Measurements from ENCODE around the gene MRPL28.
"Not testable (repeated sequence)": the region's sequence is repeated elsewhere in the genome, so short reads cannot be mapped to it uniquely, and the experiment has no call there.

MRPL28 gene

DNA sequence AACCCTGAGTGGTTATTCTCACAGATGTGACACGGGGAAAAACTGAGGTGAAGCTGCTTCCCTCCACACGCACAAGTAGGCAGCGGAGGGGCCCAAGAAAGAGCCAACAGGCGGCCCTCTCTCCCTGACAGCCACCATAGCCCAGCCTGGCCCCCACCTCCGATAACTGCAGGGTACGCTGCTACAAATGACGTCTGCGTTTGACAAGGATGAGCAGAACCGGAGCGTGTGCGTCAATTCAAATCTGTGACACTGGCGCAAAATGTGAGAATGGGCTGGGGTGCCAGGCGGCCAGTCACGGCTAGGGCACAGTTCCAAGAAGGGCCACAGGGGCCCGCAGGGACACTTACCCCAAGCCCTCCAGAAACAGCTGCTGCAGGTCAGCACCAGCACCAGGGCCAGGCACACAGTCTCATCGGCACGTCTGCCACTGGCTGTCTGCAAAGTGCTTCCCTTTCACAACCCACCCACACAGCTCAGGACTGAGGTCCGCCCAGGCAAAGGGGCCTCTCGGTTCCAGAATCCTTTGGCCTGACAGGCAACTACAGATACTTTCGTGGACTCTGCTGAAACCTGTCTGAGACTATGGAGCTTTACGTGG lies 32.3 kb downstream of the MRPL28 start:
- DNase-seq (ENCODE audit: low spot score): no peak

- DNase-seq (ENCODE audit: low spot score): no peak
These were observed 32.9 kb downstream of the MRPL28 start for GRCh38 chr16:337437-337836.

- DNase-seq (ENCODE audit: low spot score): no peak
These were observed 34.1 kb downstream of the MRPL28 start for GRCh38 chr16:336269-336668.

- not testable (repeated sequence) for DNase-seq (ENCODE audit: low spot score)
These were observed 35.3 kb downstream of the MRPL28 start for GRCh38 chr16:334861-335632.

- not testable (repeated sequence) for DNase-seq (ENCODE audit: low spot score)
These were observed 36.0 kb downstream of the MRPL28 start for GRCh38 chr16:334164-334832.

DNA sequence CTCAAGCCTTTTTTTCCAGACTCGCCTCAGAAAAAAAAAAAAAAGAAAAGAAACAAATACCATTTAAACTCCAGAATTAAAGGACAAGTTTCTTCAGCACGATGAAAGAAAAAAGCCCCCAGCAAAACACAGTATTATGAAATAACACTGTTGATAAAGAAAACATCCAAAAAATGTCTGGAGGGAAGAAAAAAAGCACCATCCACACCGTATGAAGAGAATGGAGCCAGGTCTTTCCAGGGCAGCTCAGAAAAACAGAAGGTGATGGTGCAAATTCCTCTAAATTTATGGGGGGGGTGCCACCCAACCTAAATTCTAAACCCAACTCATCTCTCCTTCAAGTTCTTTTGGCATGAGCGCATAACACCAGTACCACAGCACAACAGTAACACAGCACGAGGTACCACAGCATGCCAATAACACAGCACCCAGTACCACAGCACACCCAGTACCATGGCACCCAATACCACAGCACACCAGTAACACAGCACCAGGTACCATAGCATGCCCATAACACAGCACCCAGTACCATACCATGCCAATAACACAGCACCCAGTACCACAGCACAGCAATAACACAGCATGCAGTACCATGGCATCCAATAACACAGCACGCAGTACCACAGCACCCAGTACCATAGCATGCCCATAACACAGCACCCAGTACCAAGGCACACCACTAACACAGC lies 36.8 kb downstream of the MRPL28 start:
- DNase-seq (ENCODE audit: low spot score): no peak

GRCh38 chr16:331181-331814 lies 39.0 kb downstream of the MRPL28 start:
- DNase-seq (ENCODE audit: low spot score): not testable (repeated sequence)

DNA sequence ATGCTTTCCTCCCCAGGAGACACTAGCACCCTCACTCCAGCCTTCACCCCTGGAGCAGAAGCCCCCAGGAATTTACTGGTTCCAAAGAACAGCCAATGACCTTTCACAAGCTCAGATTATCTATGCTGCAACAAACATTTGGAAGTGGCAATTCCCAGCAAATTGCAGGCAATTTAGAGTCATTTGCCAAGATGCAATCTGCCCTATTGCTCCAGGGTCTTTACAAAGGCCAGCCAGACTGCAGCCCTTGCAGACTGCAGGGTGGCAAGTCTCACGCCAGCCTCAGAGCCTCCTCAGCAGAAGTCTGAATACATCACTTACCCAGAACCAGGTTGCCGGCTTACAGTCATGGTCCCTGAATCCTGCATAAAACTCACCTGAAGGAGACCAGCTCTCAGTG lies 39.6 kb downstream of the MRPL28 start:
- DNase-seq (ENCODE audit: low spot score): no peak

DNA sequence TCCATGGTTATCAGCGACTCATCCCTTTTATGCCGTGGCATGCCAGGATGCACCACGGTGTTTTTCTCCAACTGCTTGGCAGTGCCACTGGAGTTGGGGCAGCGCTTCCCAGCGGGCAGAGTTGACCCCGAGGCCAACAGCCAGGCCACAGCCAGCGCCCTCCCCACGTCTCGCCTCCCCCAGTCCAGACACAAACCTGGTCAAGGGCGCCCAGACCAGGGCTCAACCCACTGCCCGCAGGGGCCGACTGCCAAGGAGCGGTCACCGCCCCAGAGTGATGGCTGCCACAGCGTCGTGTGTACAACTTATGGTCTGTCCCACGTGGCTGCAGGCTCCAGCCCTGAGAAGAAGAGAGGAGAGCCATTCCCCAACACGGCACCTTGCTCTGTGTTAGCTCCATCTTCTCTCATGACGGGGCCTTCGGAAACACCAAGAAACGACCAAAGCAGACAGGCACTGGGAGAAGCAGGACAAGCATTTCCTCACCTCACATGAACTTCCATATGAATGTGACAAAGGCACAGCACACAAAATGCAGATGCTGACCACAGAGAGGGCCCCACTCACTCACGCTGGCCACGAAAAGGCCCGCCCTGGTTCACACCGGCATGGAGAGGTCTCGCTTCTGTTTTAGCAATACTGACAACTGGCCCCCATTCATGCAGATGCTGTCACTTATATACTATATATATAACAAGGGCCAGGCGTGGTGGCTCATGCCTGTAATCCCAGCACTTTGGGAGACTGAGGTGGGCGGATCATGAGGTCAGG lies 44.8 kb downstream of the MRPL28 start:
- no peak for DNase-seq (ENCODE audit: low spot score)

DNA sequence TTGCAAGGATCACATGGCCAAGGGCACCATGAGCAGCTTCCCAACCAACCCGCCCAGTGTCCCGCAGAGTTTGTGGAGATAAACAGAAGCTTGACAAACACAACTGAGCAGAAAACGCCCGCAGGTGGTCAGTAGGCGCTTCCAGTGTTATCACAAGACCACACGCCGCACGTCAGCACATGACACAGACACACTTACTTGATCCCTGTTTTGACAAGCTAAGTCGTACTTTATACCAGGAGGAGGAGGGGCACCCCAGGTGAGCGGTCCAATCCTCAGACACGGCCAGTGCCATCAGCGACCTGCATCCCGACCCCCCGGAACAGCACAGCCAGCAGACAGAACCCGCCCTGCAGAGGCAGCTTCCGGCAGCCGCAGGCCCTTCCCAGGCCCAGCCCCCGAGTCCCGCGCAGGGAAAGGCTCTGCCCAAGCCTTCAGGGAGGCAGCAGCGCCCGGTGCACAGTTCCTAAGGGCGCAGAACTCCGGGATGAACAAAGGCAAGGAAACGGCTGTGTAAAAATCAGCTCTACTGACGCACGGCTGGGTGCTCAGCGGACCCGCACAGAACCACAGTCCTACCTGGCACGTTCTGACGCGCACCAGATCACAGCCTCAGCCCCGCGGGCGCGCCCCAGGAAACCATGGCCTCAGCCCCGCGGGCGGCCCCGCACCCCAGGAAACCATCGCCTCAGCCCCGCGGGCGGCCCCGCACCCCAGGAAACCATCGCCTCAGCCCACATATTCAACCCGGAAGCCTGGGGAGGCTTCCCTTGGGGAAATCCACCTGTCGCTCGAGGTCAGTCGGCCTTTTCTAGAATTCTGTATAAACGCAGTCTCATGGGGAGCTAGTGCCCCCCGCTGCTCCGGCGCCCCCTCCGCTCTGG lies 45.6 kb downstream of the MRPL28 start:
- DNase-seq (ENCODE audit: low spot score): no peak

- DNase-seq (ENCODE audit: low spot score): no peak
These were observed 46.2 kb downstream of the MRPL28 start for GRCh38 chr16:324201-324450.

GRCh38 chr16:322476-323143 lies 47.7 kb downstream of the MRPL28 start:
- DNase-seq (ENCODE audit: low spot score): no peak

DNA sequence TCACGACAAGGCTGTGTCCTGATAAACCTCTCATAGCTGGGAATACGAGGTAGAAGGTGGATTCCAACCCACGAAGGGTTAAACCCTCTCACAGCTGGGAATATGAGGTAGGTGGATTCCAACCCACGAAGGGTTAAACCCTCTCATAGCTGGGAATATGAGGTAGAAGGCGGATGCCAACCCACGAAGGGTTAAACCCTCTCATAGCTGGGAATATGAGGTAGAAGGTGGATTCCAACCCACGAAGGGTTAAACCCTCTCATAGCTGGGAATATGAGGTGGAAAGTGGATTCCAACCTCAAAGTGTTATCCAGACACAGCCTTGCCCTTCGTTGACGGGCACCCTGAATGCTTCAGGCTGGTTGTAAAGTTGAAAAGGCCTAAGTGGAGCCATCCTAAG lies 48.8 kb downstream of the MRPL28 start:
- no peak for DNase-seq (ENCODE audit: low spot score)

- DNase-seq (ENCODE audit: low spot score): no peak
These were observed 50.1 kb downstream of the MRPL28 start for GRCh38 chr16:320206-320605.

GRCh38 chr16:318628-319027 lies 51.7 kb downstream of the MRPL28 start:
- peak; percentile 67 for DNase-seq (ENCODE audit: low spot score)

- DNase-seq (ENCODE audit: low spot score): no peak
These were observed 52.8 kb downstream of the MRPL28 start for GRCh38 chr16:317583-317982.

Measured in HuH-7 (cell line).